ENCODE results near the gene NAV2. TPM values are rescaled to one million over a fixed set of nuclear protein-coding genes. Genes with fewer than 3 reads are reported as not detected.

Gene NAV2
- total and polyA plus RNA-seq, 7 donors = 1.2 to 62.6 (median 22.1) TPM

DNA sequence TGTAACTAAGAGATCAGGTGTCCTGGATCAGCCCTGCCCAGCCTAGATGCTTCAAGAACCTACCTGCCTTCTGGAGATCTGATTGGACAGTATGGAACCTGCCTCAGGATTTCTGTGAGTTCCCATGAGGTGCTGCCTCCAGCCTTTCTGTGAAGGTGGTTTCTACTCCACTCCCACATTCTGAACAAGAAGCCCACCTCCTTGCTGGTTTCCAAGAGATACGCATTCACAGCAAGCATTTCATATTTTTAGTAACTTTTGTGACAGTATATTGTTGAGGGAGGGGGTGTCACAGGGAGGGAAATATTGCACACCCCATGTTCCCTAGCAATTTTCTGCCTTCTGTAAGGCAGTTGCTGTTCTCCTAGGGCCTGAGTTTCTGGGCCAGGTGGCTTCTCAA is 204.4 kb downstream of the NAV2 start:
- Histone ChIP-seq H3K9me3 (no peaks in the 10 kb centered on the region), H3K4me3 (no peak overlapping the region), H3K27me3 (no peaks in the 10 kb centered on the region), H3K4me1 (peaks cover 0 to 62% (median 52%) of the 10 kb centered on the region in 4 donors), H3K36me3 (peaks cover 0 to 21% (median 0%) of the 10 kb centered on the region in 4 donors), H3K27ac (peak overlapping the region in 1 of 4 donors; percentile 74)
- intact Hi-C loops (cut with DNase I) = loop anchor here (10.0 kb wide), 1 partner anchor 602 kb away; no protein-coding TSS in a partner anchor
- DNase-seq = no peak
- 97 to 98% methylated on average over 1 of the region's 1 CpG for whole genome bisulfite sequencing, 2 donors
- TF ChIP-seq POLR2A (IDR thresholded peaks at IDR 0.05) = no peak
- no peak for TF ChIP-seq POLR2AphosphoS5 (IDR thresholded peaks at IDR 0.05)
- no peak for TF ChIP-seq EP300 (IDR thresholded peaks at IDR 0.05)
- TF ChIP-seq, protein P1, sequence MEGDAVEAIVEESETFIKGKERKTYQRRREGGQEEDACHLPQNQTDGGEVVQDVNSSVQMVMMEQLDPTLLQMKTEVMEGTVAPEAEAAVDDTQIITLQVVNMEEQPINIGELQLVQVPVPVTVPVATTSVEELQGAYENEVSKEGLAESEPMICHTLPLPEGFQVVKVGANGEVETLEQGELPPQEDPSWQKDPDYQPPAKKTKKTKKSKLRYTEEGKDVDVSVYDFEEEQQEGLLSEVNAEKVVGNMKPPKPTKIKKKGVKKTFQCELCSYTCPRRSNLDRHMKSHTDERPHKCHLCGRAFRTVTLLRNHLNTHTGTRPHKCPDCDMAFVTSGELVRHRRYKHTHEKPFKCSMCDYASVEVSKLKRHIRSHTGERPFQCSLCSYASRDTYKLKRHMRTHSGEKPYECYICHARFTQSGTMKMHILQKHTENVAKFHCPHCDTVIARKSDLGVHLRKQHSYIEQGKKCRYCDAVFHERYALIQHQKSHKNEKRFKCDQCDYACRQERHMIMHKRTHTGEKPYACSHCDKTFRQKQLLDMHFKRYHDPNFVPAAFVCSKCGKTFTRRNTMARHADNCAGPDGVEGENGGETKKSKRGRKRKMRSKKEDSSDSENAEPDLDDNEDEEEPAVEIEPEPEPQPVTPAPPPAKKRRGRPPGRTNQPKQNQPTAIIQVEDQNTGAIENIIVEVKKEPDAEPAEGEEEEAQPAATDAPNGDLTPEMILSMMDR (IDR thresholded peaks at IDR 0.05) = no peak

DNA sequence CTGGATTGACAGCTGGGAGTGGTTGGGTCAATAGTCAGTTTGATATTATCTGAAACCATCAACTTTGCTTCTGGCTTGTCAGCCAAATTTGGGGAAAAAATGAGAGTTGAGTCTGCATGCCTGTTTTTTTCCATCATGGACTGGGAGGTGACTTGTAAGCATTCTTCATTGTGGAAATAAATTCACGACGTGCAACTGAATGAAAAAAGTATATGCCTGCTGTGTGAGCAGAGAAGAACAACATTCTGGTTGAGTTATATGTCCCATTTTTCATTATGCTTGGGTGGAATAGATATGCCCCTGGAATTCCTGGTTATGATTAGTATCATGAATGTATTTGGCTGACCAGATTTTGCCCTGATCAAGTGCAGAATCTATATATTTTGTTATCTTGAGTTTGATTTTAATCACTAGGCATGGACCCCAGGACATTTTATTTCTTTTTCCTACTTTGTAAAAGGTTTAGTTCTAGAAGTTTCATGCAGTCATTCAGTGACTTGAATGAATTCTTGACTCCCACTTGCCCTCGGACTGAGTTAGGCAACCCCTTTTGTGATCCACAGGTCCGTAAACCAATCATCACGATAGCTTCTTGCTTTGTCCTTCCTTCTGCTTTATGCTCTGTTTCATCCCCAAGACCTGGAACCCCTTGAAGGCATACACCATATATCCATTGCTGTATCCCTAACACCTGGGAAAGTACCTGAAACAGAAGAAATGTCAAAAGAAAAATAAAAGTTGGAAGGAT is 205.8 kb downstream of the NAV2 start:
- peaks cover 0 to 60% (median 42%) of the 10 kb centered on the region in 4 donors for H3K4me1 ChIP-seq
- H3K27me3 ChIP-seq = no peaks in the 10 kb centered on the region
- peak overlapping the region; percentile 54 to 78 (median 68) for H3K27ac ChIP-seq
- 92 to 96% methylated on average over 5 of the region's 5 CpGs for WGBS, 2 donors
- intact Hi-C loops (cut with DNase I) = loop anchor here (10.0 kb wide), 1 partner anchor 604 kb away; no protein-coding TSS in a partner anchor
- no peak overlapping the region for H3K4me3 ChIP-seq
- H3K9me3 ChIP-seq = no peaks in the 10 kb centered on the region
- no peak for TF ChIP-seq POLR2AphosphoS5 (IDR thresholded peaks at IDR 0.05)
- TF ChIP-seq POLR2A (IDR thresholded peaks at IDR 0.05) = no peak
- TF ChIP-seq, protein P1 (IDR thresholded peaks at IDR 0.05) = no peak
- no peak for TF ChIP-seq EP300 (IDR thresholded peaks at IDR 0.05)
- H3K36me3 ChIP-seq = peaks cover 0 to 21% (median 0%) of the 10 kb centered on the region in 4 donors
- DNase-seq = no peak

DNA sequence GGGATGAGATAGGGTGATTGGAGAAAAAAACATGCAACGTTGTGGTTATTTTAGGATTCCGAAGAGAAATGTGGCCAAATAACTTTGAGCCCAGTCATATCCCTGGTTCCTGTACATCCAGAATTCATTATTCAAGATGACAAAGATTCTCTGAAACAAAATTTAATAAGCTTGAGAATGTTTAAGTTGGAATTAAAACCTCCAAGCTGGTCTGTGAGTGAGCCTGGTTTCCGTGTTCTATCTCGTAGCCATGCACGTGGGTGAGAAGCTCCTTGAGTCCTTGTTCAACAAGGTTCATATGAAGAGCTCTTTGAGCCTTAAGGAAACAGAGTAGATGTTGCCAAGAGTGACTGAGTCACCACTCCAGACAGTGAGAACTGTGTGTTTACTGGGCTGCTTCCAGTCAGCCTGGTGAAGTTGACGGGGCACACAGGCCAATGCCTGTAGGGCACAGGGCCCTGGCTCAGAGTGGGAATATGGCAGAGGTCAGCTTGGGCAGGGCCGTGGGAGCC is 206.5 kb downstream of the NAV2 start:
- Histone ChIP-seq H3K9me3 (no peaks in the 10 kb centered on the region), H3K4me1 (peaks cover 0 to 62% (median 39%) of the 10 kb centered on the region in 4 donors), H3K27me3 (no peaks in the 10 kb centered on the region), H3K27ac (peak overlapping the region; percentile 54 to 78 (median 68)), H3K4me3 (no peak overlapping the region), H3K36me3 (peaks cover 0 to 21% (median 0%) of the 10 kb centered on the region in 4 donors)
- WGBS, 2 donors = 85 to 87% methylated on average over 7 of the region's 7 CpGs
- no peak for TF ChIP-seq POLR2A (IDR thresholded peaks at IDR 0.05)
- peak in 1 of 4 donors; percentile 49 for TF ChIP-seq EP300 (IDR thresholded peaks at IDR 0.05)
- peak; percentile 50 to 83 (median 74) for TF ChIP-seq POLR2AphosphoS5 (IDR thresholded peaks at IDR 0.05)
- intact Hi-C loops (cut with DNase I) = loop anchor here (10.0 kb wide), 1 partner anchor 604 kb away; no protein-coding TSS in a partner anchor
- DNase-seq = peak; percentile 85

DNA sequence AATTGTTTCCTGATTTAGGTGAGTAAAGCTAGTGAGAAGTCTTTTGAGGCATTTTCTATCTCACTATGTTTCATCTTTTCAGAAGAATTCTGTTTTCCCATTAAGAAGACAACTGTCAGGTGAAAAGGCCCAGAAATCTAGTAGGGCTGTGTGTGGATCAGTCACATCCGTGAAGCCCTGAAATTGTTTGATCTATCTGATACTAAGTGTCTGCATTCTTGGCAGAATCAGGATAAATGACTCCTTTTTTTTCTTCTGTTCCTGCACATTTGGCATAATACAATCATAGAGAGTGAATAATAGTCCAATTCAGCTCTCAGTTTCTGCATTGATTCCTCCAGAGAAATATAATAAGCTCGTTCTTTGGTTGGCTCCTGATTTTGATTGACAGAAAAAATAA is 208.3 kb downstream of the NAV2 start:
- peaks cover 0 to 21% (median 0%) of the 10 kb centered on the region in 4 donors for H3K36me3 ChIP-seq
- H3K4me3 ChIP-seq = no peak overlapping the region
- no peaks in the 10 kb centered on the region for H3K9me3 ChIP-seq
- no peaks in the 10 kb centered on the region for H3K27me3 ChIP-seq
- peak overlapping the region in 2 of 4 donors; percentile 74 to 78 for H3K27ac ChIP-seq
- 85 to 88% methylated on average over 2 of the region's 2 CpGs for WGBS, 2 donors
- TF ChIP-seq, protein P1 (IDR thresholded peaks at IDR 0.05) = no peak
- no peak for TF ChIP-seq EP300 (IDR thresholded peaks at IDR 0.05)
- no peak for TF ChIP-seq POLR2A (IDR thresholded peaks at IDR 0.05)
- no peak for TF ChIP-seq POLR2AphosphoS5 (IDR thresholded peaks at IDR 0.05)
- peaks cover 0 to 72% (median 43%) of the 10 kb centered on the region in 4 donors for H3K4me1 ChIP-seq
- intact Hi-C loops (cut with DNase I) = no loop called here
- DNase-seq = no peak
